NOMO-1 treated with DMSO at 0.1 percent for 48 hours (cell line): Measurements from ENCODE around the gene DUS1L.

Experiments
- DNase-seq: peaks from one replicate; lab custom pipeline; 2025; ENCODE audit not compliant: unreplicated experiment; lab: John Stamatoyannopoulos, UW

DUS1L gene

GRCh38 chr17:82029391-82029790 is 36.2 kb downstream of the DUS1L start:
- DNase-seq: no peak

GRCh38 chr17:82028966-82029365 is 36.6 kb downstream of the DUS1L start:
- DNase-seq: no peak

DNA sequence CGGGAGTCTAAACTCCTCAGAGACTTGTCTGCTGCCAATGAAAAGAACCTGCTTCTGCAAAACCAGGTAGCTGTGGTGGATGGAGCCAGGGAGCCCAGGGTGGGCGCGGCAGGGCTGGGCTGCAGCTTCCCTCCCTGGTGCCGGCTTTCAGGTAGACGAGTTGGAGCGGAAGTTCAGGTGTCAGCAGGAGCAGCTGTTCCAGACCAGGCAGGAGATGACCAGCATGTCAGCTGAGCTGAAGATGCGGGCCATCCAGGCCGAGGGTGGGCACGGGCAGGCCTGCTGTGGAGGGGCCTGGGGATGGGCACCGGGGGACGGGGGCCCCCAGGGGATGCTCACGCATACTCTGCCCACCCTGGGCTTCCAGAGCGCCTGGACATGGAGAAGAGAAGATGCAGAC is 37.4 kb downstream of the DUS1L start:
- no peak for DNase-seq

- no peak for DNase-seq
Observed at GRCh38 chr17:82025401-82026107, 40.0 kb downstream of the DUS1L start.

DNA sequence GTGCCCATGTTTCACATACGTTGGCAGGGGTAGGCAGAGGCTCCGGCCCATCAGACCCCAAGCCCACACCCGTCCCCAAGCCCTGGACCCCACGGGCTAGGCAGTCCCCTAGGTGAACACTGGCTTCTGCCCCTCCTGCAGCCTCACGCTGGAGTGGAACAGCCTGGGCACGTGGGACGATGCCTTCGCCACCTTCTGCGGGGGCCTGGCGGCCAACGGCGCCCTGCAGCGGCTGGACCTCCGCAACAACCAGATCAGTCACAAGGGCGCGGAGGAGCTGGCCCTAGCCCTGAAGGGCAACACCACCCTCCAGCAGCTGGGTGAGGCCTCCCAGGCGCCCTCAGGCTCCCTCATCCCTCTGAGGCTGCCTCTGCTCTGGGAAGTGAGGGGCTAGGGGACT is 40.7 kb downstream of the DUS1L start:
- no peak for DNase-seq

DNA sequence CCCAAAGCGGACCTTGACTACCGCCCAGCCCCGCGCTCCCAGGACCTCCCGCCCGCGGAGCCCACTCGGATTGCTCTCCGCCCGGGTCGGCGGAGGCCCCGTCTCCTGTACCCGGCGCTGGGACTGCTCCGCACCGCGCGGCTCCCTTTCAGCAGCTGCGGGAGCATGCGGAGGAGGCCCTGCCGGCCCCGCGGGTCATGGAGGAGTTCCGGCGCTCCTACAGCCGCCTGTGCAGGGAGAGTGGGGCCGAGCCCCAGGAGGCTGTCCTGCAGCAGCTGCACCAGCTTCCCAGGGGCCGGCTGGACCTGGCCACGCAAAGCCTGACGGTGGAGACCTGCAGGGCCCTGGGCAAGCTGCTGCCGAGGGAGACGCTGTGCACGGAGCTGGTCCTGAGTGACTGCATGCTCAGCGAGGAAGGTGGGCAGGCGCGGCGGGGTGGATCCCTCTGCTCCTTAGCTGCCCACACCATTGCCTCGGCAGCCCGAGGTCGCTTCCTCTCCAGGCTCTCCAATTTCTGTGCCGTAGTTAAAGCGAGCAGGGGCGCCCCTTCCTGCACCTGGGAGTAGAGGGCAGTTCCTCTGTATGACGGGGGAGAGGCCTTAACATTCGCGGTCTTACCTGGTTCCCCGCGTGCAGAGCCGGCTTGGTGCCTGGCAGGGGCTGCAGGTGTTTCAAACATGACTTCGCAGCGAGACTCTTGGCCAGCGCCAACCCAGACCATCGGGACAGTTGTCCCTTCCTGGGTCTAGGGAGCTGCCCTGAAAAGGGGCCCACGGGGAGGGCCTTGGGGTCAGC is 42.0 kb downstream of the DUS1L start:
- DNase-seq: peak; percentile 28

GRCh38 chr17:82022981-82023446 is 42.6 kb downstream of the DUS1L start, which contains the start of gene LRRC45:
LRRC45 (plus strand) TSS chr17:82023305; CDS start chr17:82023644, 339 bp downstream.
- peak; percentile 99 for DNase-seq

DNA sequence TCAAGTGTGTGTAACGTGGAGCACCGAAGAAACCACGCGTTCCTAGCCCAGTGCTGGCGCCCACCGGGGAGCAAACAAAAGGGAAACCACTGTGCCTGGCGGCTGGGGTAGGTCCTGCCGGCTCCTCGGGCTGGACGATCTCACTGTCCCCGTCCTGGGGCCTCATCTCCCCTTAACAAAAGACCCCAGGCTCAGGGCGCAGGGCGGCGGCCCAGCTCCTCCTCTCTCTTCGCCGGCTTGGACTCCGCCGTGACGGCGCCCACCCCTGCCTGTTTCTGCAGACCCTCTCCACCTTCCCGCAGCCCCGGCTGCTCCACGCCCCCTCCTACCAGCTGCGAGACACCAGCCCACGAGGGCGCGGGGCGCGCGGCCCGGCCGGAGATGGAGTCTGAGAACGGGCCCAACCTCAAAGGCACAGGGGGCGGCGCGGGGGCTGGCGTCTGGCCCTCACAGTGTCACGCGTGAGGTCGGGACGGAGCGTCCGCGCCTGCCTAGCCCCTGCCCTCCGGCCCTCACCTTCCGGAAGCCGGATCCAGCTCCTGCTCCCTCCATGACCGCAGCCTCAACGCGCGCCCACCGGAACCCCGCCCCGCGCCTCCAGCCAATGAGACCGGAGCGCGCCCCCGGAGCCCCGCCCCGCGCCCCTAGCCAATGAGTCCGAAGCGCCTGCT is 43.2 kb downstream of the DUS1L start, which contains the start of gene CENPX:
TSS of gene CENPX (minus strand) at position 569 of the 671 bp plus-strand sequence. CDS start at position 552, 17 bp downstream.
- DNase-seq: no peak

- no peak for DNase-seq
Observed at GRCh38 chr17:82021900-82022309, 43.7 kb downstream of the DUS1L start.

DNA sequence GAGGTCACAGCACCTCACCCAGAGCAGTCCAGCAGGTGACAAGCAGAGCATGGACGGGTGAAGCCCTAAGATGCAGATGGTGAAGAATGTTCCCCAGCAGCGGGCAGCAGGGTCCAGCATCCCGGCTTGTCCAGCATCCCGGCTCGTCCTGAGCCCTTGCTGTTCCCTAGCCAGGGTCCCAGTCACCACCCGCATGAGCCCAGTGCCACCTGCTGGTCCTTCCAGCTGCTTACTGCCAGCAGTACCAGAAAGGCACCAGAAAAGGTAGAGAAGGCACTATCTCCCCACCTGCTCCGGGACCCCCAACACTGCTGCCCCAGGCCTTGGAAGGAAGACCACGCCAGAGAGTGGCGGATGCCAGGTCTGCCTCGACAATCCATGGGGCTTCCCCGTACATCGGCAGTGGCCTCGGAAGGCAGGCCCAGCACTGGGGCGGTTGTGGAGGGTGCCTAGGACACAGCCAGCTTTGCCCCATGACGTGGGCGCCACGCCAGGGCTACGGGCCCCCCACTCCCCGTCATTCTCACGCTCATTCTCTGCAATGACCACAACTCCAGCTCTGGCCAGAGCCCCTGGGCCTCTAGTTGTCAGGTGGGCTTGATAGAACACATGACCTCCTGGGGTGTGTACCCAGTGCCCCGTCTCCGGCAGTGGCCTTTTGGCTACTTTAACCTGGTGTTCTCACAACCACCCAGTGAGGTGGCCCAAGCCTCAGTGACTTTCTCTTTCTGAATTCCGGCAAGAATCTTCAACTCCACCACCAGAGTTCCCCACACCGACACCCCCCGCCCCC is 44.3 kb downstream of the DUS1L start:
- peak; percentile 33 for DNase-seq

DNA sequence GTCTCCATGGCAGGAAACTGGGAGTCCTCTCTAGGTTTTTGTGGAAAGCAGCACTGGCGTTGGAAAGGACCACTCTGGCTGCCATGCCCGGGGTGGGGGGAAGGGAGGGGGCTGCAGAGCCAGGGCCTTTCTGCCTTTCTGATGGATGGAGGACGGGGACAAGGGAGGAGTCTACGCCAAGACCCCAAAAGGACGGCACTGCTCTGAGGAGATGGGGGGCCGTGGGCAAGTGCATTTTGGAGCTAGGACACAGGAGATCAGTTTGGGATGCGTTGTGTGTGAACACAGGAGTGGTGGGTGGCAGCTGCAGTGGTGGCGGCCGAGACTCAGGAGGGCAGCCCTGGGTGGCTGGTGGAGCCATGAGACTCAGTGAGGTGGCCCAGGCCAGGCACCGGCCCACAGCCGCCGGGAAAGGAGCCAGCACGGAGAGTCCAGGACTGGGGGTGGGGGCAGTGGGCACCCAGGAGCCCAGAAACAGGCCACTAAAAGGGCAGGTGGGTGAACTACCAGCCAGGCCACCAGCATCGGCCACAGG is 45.0 kb downstream of the DUS1L start:
- DNase-seq: no peak

- peak; percentile 41 for DNase-seq
Observed at GRCh38 chr17:82019690-82020571, 45.7 kb downstream of the DUS1L start.

DNA sequence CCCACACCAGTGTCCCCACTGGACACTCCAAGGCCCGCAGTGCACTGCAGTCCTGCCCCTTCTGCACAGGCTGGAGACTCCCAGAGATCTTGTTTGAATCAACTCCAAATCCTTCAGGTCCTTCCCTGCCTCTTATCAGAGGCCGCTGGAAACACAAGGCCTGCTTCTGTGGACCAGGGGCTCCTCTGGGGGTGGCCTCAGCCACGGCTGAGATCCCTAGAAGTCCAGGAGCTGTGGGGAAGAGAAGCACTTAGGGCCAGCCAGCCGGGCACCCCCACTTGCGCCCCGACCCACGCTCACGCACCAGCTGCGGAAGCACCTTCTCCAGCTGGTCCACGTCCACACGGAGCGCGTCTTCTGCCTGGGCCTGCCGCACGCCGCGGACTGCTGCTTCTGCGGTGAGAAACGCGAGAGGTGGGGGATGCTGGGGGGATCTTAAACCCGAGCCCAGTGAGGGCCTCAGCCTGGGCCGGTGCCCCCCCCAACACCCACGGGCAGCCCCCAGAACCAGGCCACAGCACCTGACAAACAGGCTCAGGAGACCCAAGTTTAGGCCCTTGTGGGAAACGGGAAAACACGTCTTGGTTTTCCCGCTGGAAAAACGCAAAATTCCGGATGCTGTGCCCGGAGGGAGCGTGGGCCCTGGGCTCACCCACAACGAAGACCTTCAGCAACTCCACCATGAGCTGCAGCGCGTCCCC is 46.5 kb downstream of the DUS1L start:
- no peak for DNase-seq

- no peak for DNase-seq
Observed at GRCh38 chr17:82018152-82018988, 47.2 kb downstream of the DUS1L start.

- DNase-seq: no peak
Observed at GRCh38 chr17:82017612-82018151, 47.9 kb downstream of the DUS1L start.

- DNase-seq: no peak
Observed at GRCh38 chr17:82016875-82017459, 48.6 kb downstream of the DUS1L start.
